Keratinocyte (primary cell): ENCODE data around the gene MBTD1. TPM values are rescaled to one million over a fixed set of nuclear protein-coding genes. Genes with fewer than 3 reads are reported as not detected.

Experiments used
- DNase-seq: peaks from one replicate; pipeline ENCODE4 v3.0.0-alpha.2; 2011; ENCODE audit warnings: low read depth, missing footprints, low spot score
- FAIRE-seq: peaks from 2 replicates; lab custom pipeline; 2011; peaks lifted over from hg19 to GRCh38; lab: Jason Lieb, UNC
- H2AFZ ChIP-seq: 2 replicates; pipeline ENCODE4 v1.6.0; 2012; ENCODE audit warnings: low read length, control low read depth, inconsistent platforms; ENCODE audit not compliant: control insufficient read depth
- H3K27ac ChIP-seq: 2 replicates; pipeline ENCODE4 v1.5.1; 2011; ENCODE audit warnings: low read length; ENCODE audit not compliant: control insufficient read depth, insufficient read depth
- H3K27me3 ChIP-seq: 3 replicates; pipeline ENCODE4 v1.6.0; 2011; ENCODE audit warnings: low read length; ENCODE audit not compliant: control insufficient read depth, insufficient read depth; ENCODE audit errors: extremely low read depth
- H3K36me3 ChIP-seq, 2 experiments: 2 replicates in 1 of 2; 3 replicates in 1 of 2; pipeline ENCODE4 v1.5.1; 2011; ENCODE audit warnings: low read length in 2 of 2, mild to moderate bottlenecking in 1 of 2; ENCODE audit not compliant: control insufficient read depth in 2 of 2, insufficient read depth in 2 of 2; ENCODE audit errors: extremely low read depth in 1 of 2
- H3K4me1 ChIP-seq: 3 replicates; pipeline ENCODE4 v1.5.1; 2011; ENCODE audit warnings: low read length; ENCODE audit not compliant: control insufficient read depth, insufficient read depth; ENCODE audit errors: extremely low read depth
- H3K4me2 ChIP-seq: 3 replicates; pipeline ENCODE4 v1.6.0; 2011; ENCODE audit warnings: low read depth, low read length; ENCODE audit not compliant: control insufficient read depth, insufficient read depth; ENCODE audit errors: extremely low read depth
- H3K4me3 ChIP-seq, 3 experiments: fragments of 200-600 bp in 1 of 3; sonication (generic) in 1 of 3; 2 replicates in 2 of 3; 3 replicates in 1 of 3; pipeline ENCODE4 v1.5.1; 2011 to 2016; ENCODE audit warnings: low read length in 3 of 3, mild to moderate bottlenecking in 3 of 3, control low read depth in 2 of 3, inconsistent platforms in 1 of 3, low read depth in 1 of 3, mixed read lengths in 1 of 3, mixed run types in 1 of 3, moderate library complexity in 1 of 3; ENCODE audit not compliant: control insufficient read depth in 2 of 3, insufficient read depth in 2 of 3; ENCODE audit errors: extremely low read depth in 1 of 3
- H3K79me2 ChIP-seq: 2 replicates; pipeline ENCODE4 v1.6.0; 2012; ENCODE audit warnings: low read length; ENCODE audit not compliant: control insufficient read depth, insufficient read depth
- H3K9ac ChIP-seq: 3 replicates; pipeline ENCODE4 v1.6.0; 2011; ENCODE audit warnings: low read length; ENCODE audit not compliant: control insufficient read depth, insufficient read depth; ENCODE audit errors: extremely low read depth
- H3K9me1 ChIP-seq: 3 replicates; pipeline ENCODE4 v1.6.0; 2011; ENCODE audit warnings: low read length; ENCODE audit not compliant: control insufficient read depth, insufficient read depth; ENCODE audit errors: extremely low read depth
- H3K9me3 ChIP-seq: 2 replicates; pipeline ENCODE4 v1.5.1; 2012; ENCODE audit warnings: low read depth, low read length; ENCODE audit not compliant: control insufficient read depth
- H4K20me1 ChIP-seq: 3 replicates; pipeline ENCODE4 v1.6.0; 2011; ENCODE audit warnings: low read length; ENCODE audit not compliant: control insufficient read depth, insufficient read depth; ENCODE audit errors: extremely low read depth
- CTCF ChIP-seq, 3 experiments: IDR thresholded peaks in 1 of 3; conservative IDR thresholded peaks in 1 of 3; optimal IDR thresholded peaks in 1 of 3; 2 replicates in 2 of 3; 3 replicates in 1 of 3; pipeline versions ENCODE3 to v1.5.1; 2011; ENCODE audit warnings: low read length in 3 of 3, mild to moderate bottlenecking in 3 of 3, moderate library complexity in 2 of 3, control low read depth in 1 of 3, inconsistent platforms in 1 of 3; ENCODE audit not compliant: insufficient read depth in 2 of 3; ENCODE audit errors: extremely low read depth in 1 of 3
- EZH2 ChIP-seq: IDR thresholded peaks from one replicate; pipeline ENCODE4 v1.6.1; 2012; ENCODE audit warnings: inconsistent platforms, mild to moderate bottlenecking, low read length, moderate library complexity
- dilution Hi-C: fragments of 300-500 bp; cut with MboI; formaldehyde crosslinking; loops from one replicate; pipeline ENCODE4 v1.7.0; 2020; ENCODE audit warnings: low sequenced_read_pairs; ENCODE audit not compliant: extremely low pct_ligation_motif_present
- polyA plus RNA-seq, 5 experiments: library from polyadenylated mRNA; depleted of rRNA in 3 of 5; stranded (reverse) in 3 of 5; stranded (forward) in 1 of 5; unstranded in 1 of 5; fragments of >200 nt; gene quantifications; 1 replicate in 1 of 5; 2 replicates in 3 of 5; 3 replicates in 1 of 5; pipeline versions ENCODE4 v1.2.1 to v1.2.3, GENCODE V29; 2011 to 2012; ENCODE audit warnings: missing spikeins in 2 of 5, low read depth in 1 of 5, low replicate concordance in 1 of 5

Gene MBTD1
- polyA plus RNA-seq, 1 donor (not counting 4 experiments of a cell fraction or from before 2014, with no cell fraction given), result 7.0 TPM

DNA sequence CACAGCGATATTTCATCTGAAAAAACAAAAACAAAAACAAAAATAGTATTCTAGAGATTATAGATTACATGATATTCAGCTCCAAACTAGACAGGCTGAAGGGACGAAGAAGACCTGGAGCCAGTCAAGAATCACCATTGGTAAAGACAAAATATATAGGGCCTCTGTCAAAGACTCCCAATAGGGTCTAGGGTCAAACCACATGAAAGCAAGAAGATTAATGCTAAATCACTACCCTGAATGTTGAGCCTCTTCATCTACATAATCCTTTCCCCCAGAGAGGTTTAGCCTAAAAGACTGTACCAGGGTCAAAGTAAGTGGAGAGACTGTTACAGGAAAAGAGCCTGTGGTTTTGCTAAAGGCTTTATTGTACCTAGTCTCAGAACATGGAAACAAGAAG is 117.3 kb downstream of the MBTD1 start:
- DNase-seq, result no peak
- Histone ChIP-seq H3K79me2 (no peaks in the 10 kb centered on the region), H3K4me1 (peaks cover 2% of the 10 kb centered on the region), H2AFZ (no peak overlapping the region), H3K9me1 (no peaks in the 10 kb centered on the region), H4K20me1 (no peaks in the 10 kb centered on the region), H3K27ac (no peak overlapping the region), H3K4me3 (no peak overlapping the region), H3K4me2 (no peak overlapping the region), H3K27me3 (no peaks in the 10 kb centered on the region), H3K9ac (no peak overlapping the region), H3K36me3 (no peaks in the 10 kb centered on the region), H3K9me3 (no peaks in the 10 kb centered on the region)
- dilution Hi-C loops, result no loop called here
- no peak for FAIRE-seq
- no peak for TF ChIP-seq EZH2
- no peak for TF ChIP-seq CTCF (optimal IDR thresholded peaks at IDR 0.05 in 1 of 3, IDR thresholded peaks at IDR 0.05 in 1 of 3, conservative IDR thresholded peaks at IDR 0.05 in 1 of 3; ENCODE audit: extremely low read depth in 1 of 3, insufficient read depth in 2 of 3, low read length in 3 of 3)

- Histone ChIP-seq H3K4me2 (no peak overlapping the region), H4K20me1 (no peaks in the 10 kb centered on the region), H2AFZ (no peak overlapping the region), H3K9ac (no peak overlapping the region), H3K27me3 (no peaks in the 10 kb centered on the region), H3K27ac (no peak overlapping the region), H3K4me3 (no peak overlapping the region), H3K36me3 (no peaks in the 10 kb centered on the region), H3K9me3 (no peaks in the 10 kb centered on the region), H3K4me1 (no peaks in the 10 kb centered on the region), H3K79me2 (no peaks in the 10 kb centered on the region), H3K9me1 (no peaks in the 10 kb centered on the region)
- TF ChIP-seq EZH2, result no peak
- no peak for TF ChIP-seq CTCF (optimal IDR thresholded peaks at IDR 0.05 in 1 of 3, IDR thresholded peaks at IDR 0.05 in 1 of 3, conservative IDR thresholded peaks at IDR 0.05 in 1 of 3; ENCODE audit: extremely low read depth in 1 of 3, insufficient read depth in 2 of 3, low read length in 3 of 3)
- dilution Hi-C loops, result no loop called here
- no peak for DNase-seq
- no peak for FAIRE-seq
Measured at GRCh38 chr17:51135956-51136355, 123.9 kb downstream of the MBTD1 start.
